ENCODE measurements around the gene KIF13A. TPM values are rescaled to one million over a fixed set of nuclear protein-coding genes. Genes with fewer than 3 reads are reported as not detected.

KIF13A gene
- total and polyA plus RNA-seq, 4 donors, result 4.3 to 28.1 (median 10.6) TPM

- TF ChIP-seq REST (IDR thresholded peaks at IDR 0.05) (no peak), ATF3 (IDR thresholded peaks at IDR 0.05) (no peak), RAD21 (IDR thresholded peaks at IDR 0.05) (no peak), FOXA2 (IDR thresholded peaks at IDR 0.05) (no peak), EGR1 (IDR thresholded peaks at IDR 0.05; ENCODE audit: low read depth in 2 of 2) (no peak)
Measured at GRCh38 chr6:17972074-17972952, 15.1 kb downstream of the KIF13A start (continued).

GRCh38 chr6:17971128-17972073, 16.0 kb downstream of the KIF13A start:
- Histone ChIP-seq H3K9ac (ENCODE audit: low read depth in 1 of 2, low read length in 2 of 2) (no peak overlapping the region), H3K4me1 (ENCODE audit: control insufficient read depth in 4 of 4, insufficient read depth in 4 of 4, low read length in 3 of 4) (peaks cover 0 to 9% (median 2%) of the 10 kb centered on the region in 4 donors), H3K27ac (ENCODE audit: low read depth in 1 of 2, low read length in 2 of 2) (no peak overlapping the region), H3K36me3 (ENCODE audit: control insufficient read depth in 4 of 4, insufficient read depth in 3 of 4, low read depth in 1 of 4, low read length in 3 of 4) (no peaks in the 10 kb centered on the region), H3K9me3 (ENCODE audit: control insufficient read depth in 4 of 4, low read length in 3 of 4) (no peaks in the 10 kb centered on the region), H3K4me3 (ENCODE audit: low read depth in 1 of 3, low read length in 3 of 3) (no peak overlapping the region), H3K27me3 (ENCODE audit: control insufficient read depth in 4 of 4, insufficient read depth in 4 of 4, low read length in 3 of 4) (no peaks in the 10 kb centered on the region)
- DNase-seq (ENCODE audit: low spot score), result no peak
- WGBS, result 90% methylated on average over 7 of the region's 7 CpGs
- TF ChIP-seq HNF4G (IDR thresholded peaks at IDR 0.05), result no peak
- no peak for TF ChIP-seq NR2F2 (IDR thresholded peaks at IDR 0.05)
- TF ChIP-seq HNF4A (conservative IDR thresholded peaks at IDR 0.05), result no peak
- TF ChIP-seq MAX (IDR thresholded peaks at IDR 0.05), result no peak
- TF ChIP-seq RAD21 (IDR thresholded peaks at IDR 0.05), result no peak
- TF ChIP-seq REST (IDR thresholded peaks at IDR 0.05), result no peak
- no peak for TF ChIP-seq JUND (IDR thresholded peaks at IDR 0.05)
- no peak for TF ChIP-seq SP1 (IDR thresholded peaks at IDR 0.05)
- TF ChIP-seq ATF3 (IDR thresholded peaks at IDR 0.05), result no peak
- TF ChIP-seq YY1 (IDR thresholded peaks at IDR 0.05), result no peak
- TF ChIP-seq RXRA (IDR thresholded peaks at IDR 0.05), result no peak
- TF ChIP-seq EGR1 (IDR thresholded peaks at IDR 0.05; ENCODE audit: low read depth in 2 of 2), result no peak
